ENCODE data around the gene STAT1. TPM values are rescaled to one million over a fixed set of nuclear protein-coding genes. Genes with fewer than 3 reads are reported as not detected.

STAT1 gene
- total and polyA plus RNA-seq, 10 of the 15 experiments (the other 5 are each of a cell fraction or from before 2014, with no cell fraction given), result 81.8 to 398 (median 307) TPM

GRCh38 chr2:191012845-191013681 lies 908 bp downstream of the STAT1 start:
- FAIRE-seq (no peak), ATAC-seq (peak; percentile 9), DNase-seq (ENCODE audit: low read depth, low spot score) (no peak)
- H3K9me3 ChIP-seq (replicated peaks; ENCODE audit: control insufficient read depth, insufficient read depth, low read length), result no peaks in the 10 kb centered on the region; the same call in 1 of the 3 replicates
- peak overlapping the region; percentile 97 for H3K27ac ChIP-seq (ENCODE audit: control insufficient read depth, insufficient read depth)
- ChIA-PET POLR2A (interaction anchor here (0.5 to 5.7 kb wide), 18 partner anchors 7 to 131 kb away, joined by 3 to 75 read pairs (median 5); no protein-coding TSS in a partner anchor), RAD21 (ENCODE audit: unreplicated experiment) (interaction anchor here (0.6 to 3.1 kb wide), 8 partner anchors 10 to 362 kb away, joined by 3 to 12 read pairs (median 4); no protein-coding TSS in a partner anchor), SMC1A (ENCODE audit: uncharacterized antibody, unreplicated experiment) (interaction anchor here (0.6 to 3.8 kb wide), 20 partner anchors 7 to 468 kb away, joined by 3 to 23 read pairs (median 6); no protein-coding TSS in a partner anchor), CTCF (interaction anchor here (0.6 to 1.9 kb wide), 10 partner anchors 10 to 656 kb away, joined by 3 to 13 read pairs (median 3); no protein-coding TSS in a partner anchor)
- TF ChIP-seq POLR2AphosphoS5 (IDR thresholded peaks at IDR 0.05; ENCODE audit: low read length), result 0 out of 2 replicates have a peak, but pooled peaks have one; percentile 91
- TF ChIP-seq CBFB (IDR thresholded peaks at IDR 0.05; ENCODE audit: low read depth), result 0 out of 2 replicates have a peak, but pooled peaks have one; percentile 14
- no peak for TF ChIP-seq TAF1 (IDR thresholded peaks at IDR 0.05; ENCODE audit: borderline replicate concordance, low read depth, low read length)
- TF ChIP-seq CEBPB (IDR thresholded peaks at IDR 0.05; ENCODE audit: borderline replicate concordance in 1 of 2, low read depth in 2 of 2, low read length in 2 of 2), result peak in 1 of 2 experiments; percentile 29; a peak in 1 of 4 replicates
- H3K4me3 ChIP-seq, result peak overlapping the region; percentile 92
- no TSS peak for BruUV-seq (replicated peaks)
- WGBS (ENCODE audit: insufficient coverage, insufficient replicate concordance, low lambda C conversion rate, missing lambda C conversion rate), result 16% methylated on average over 14 of the region's 14 CpGs
- H3K4me1 ChIP-seq (ENCODE audit: control insufficient read depth, insufficient read depth, low read length), result peaks cover 18% of the 10 kb centered on the region
- in situ Hi-C loops (cut with MboI), result no loop called here
- no peak overlapping the region for H2AFZ ChIP-seq (ENCODE audit: control insufficient read depth, low read depth, low read length)
- intact Hi-C loops (cut with micrococcal nuclease; ENCODE audit: unreplicated experiment), result loop anchor here (5.0 kb wide), 1 partner anchor 131 kb away; the partner anchor contains the start of gene GLS
- H3K9ac ChIP-seq (ENCODE audit: control insufficient read depth, insufficient read depth, low read length), result peak overlapping the region; percentile 95
- H4K20me1 ChIP-seq (ENCODE audit: control insufficient read depth, insufficient read depth), result peaks cover 6% of the 10 kb centered on the region
- peaks cover 67% of the 10 kb centered on the region for H3K79me2 ChIP-seq (ENCODE audit: control insufficient read depth, insufficient read depth, low read length)
- peak overlapping the region; percentile 77 for H3K4me2 ChIP-seq (ENCODE audit: control insufficient read depth, insufficient read depth)
- H3K27me3 ChIP-seq (replicated peaks in 1 of 2; ENCODE audit: control insufficient read depth in 2 of 2, insufficient read depth in 2 of 2, low read length in 1 of 2), result no peaks in the 10 kb centered on the region
- H3K36me3 ChIP-seq (ENCODE audit: control insufficient read depth in 2 of 2, insufficient read depth in 2 of 2, low read length in 1 of 2), result peaks cover 0 to 31% of the 10 kb centered on the region in 2 experiments; a peak in 3 of 4 replicates

Data from GM12878 (cell line).